H1 (cell line): ENCODE results near the gene RYR3. TPM values are rescaled to one million over a fixed set of nuclear protein-coding genes. Genes with fewer than 3 reads are reported as not detected.

Experiments
- BRCA1 ChIP-seq: IDR thresholded peaks from 2 replicates; pipeline ENCODE4 v1.6.1; 2012; ENCODE audit warnings: low read depth, low read length, improper control_type of control experiment
- CHD7 ChIP-seq: fragments of 300-600 bp; sonication (generic); IDR thresholded peaks from 2 replicates; pipeline ENCODE4 v1.7.1; 2012; ENCODE audit warnings: low read length, moderate library complexity, mild to moderate bottlenecking, inconsistent platforms; ENCODE audit not compliant: insufficient replicate concordance
- EP300 ChIP-seq, 2 experiments: IDR thresholded peaks; 1 replicate in 1 of 2; 2 replicates in 1 of 2; pipeline ENCODE4 v1.6.1; 2011 to 2012; ENCODE audit warnings: low read depth in 2 of 2, low read length in 2 of 2, mild to moderate bottlenecking in 2 of 2, borderline replicate concordance in 1 of 2, inconsistent platforms in 1 of 2, moderate library complexity in 1 of 2
- GABPA ChIP-seq: IDR thresholded peaks from 2 replicates; pipeline ENCODE4 v1.6.1; 2011; ENCODE audit warnings: mild to moderate bottlenecking, low read length, moderate library complexity, borderline replicate concordance; ENCODE audit not compliant: insufficient read depth
- JUND ChIP-seq: IDR thresholded peaks from 2 replicates; pipeline ENCODE4 v1.6.1; 2011; ENCODE audit warnings: mild to moderate bottlenecking, improper control_type of control experiment, low read length
- MAFK ChIP-seq: IDR thresholded peaks from 2 replicates; pipeline ENCODE4 v1.6.1; 2012; ENCODE audit warnings: low read depth, mild to moderate bottlenecking, improper control_type of control experiment, low read length
- MAX ChIP-seq: IDR thresholded peaks from 2 replicates; pipeline ENCODE4 v1.6.1; 2012; ENCODE audit warnings: inconsistent platforms
- NANOG ChIP-seq: IDR thresholded peaks from 2 replicates; pipeline ENCODE4 v1.6.1; 2011; ENCODE audit warnings: low read length, low read depth, mild to moderate bottlenecking, inconsistent platforms; ENCODE audit not compliant: insufficient read depth, poor library complexity, severe bottlenecking
- RAD21 ChIP-seq, 2 experiments: IDR thresholded peaks in 1 of 2; conservative IDR thresholded peaks in 1 of 2; 2 replicates each; pipeline ENCODE4 v1.6.1; 2011; ENCODE audit warnings: low read depth in 2 of 2, low read length in 2 of 2, improper control_type of control experiment in 1 of 2, inconsistent platforms in 1 of 2, mild to moderate bottlenecking in 1 of 2, moderate library complexity in 1 of 2
- RBBP5 ChIP-seq: IDR thresholded peaks from 2 replicates; pipeline ENCODE4 v1.7.1; 2012; ENCODE audit warnings: low read depth, mild to moderate bottlenecking, inconsistent platforms, low read length, moderate library complexity, borderline replicate concordance
- SP4 ChIP-seq: IDR thresholded peaks from 2 replicates; pipeline ENCODE4 v1.6.1; 2012; ENCODE audit warnings: low read length, inconsistent platforms
- polyA plus RNA-seq, 7 experiments: library from polyadenylated mRNA; depleted of rRNA in 3 of 7; stranded (reverse) in 5 of 7; unstranded in 2 of 7; fragments of >200 nt in 5 of 7; fragments of 200-250 nt in 2 of 7; gene quantifications; 1 replicate in 5 of 7; 2 replicates in 1 of 7; 4 replicates in 1 of 7; pipeline versions ENCODE4 v1.2.1 to v1.2.3, GENCODE V29; 2011 to 2013; ENCODE audit warnings: missing spikeins in 2 of 7, mixed read lengths in 2 of 7
- total RNA-seq: library from RNA; stranded (reverse); fragmentation: NEBNext Ultra II Directional; extraction: Animal tissue kit (Norgen Biotek cat#: 25700); gene quantifications from 2 replicates; pipeline ENCODE4 v1.2.1, GENCODE V29; 2021

Gene RYR3
- total and polyA plus RNA-seq, 2 of the 8 experiments (the other 6 are each of a cell fraction or from before 2014, with no cell fraction given): 0.33 to 3.4 TPM

- no peak for TF ChIP-seq CHD7
- no peak for TF ChIP-seq EP300 (IDR thresholded peaks at IDR 0.05; ENCODE audit: borderline replicate concordance in 1 of 2, low read depth in 2 of 2, low read length in 2 of 2)
- TF ChIP-seq RBBP5: no peak
- TF ChIP-seq RAD21 (IDR thresholded peaks at IDR 0.05 in 1 of 2, conservative IDR thresholded peaks at IDR 0.05 in 1 of 2; ENCODE audit: low read depth in 2 of 2, low read length in 2 of 2): no peak
- TF ChIP-seq GABPA: no peak
- no peak for TF ChIP-seq BRCA1
- no peak for TF ChIP-seq NANOG
- no peak for TF ChIP-seq JUND
- TF ChIP-seq MAFK: no peak
- TF ChIP-seq SP4: no peak
- no peak for TF ChIP-seq MAX
Measured at GRCh38 chr15:33320017-33320416, 9.2 kb downstream of the RYR3 start (continued).
